HepG2 (cell line): ENCODE measurements around the gene CBX2. TPM values are rescaled to one million over a fixed set of nuclear protein-coding genes. Genes with fewer than 3 reads are reported as not detected.
A peak's percentile ranks its signal among the peaks of the same experiment; 100 is the strongest.

Source experiments
- ATAC-seq: fragments of 200-7000 bp; cut with Tn5 transposase; 3 replicates; pipeline ENCODE4 v1.9.1; 2020; ENCODE audit warnings: mild to moderate bottlenecking, moderate library complexity
- BruUV-seq: library from RNA; stranded (reverse); fragments of 400-500 nt; replicated peaks from 2 replicates; lab custom pipeline; 2021; lab: Mats Ljungman, UMichigan
- CTCF ChIA-PET: fragments of 300-600 bp; formaldehyde crosslinking; extraction: SDS; loops from one replicate; lab custom pipeline; 2021; ENCODE audit warnings: low total read pairs, inconsistent platforms, low intra/inter-chr PET ratio; lab: Yijun Ruan, JAX
- POLR2A ChIA-PET: fragments of 350-600 bp; sonication (Branson Sonifier 250); formaldehyde crosslinking; loops from one replicate; lab custom pipeline; 2020; ENCODE audit warnings: antibody characterized with exemption, inconsistent platforms; lab: Yijun Ruan, JAX
- DNase-seq: peaks from one replicate; pipeline ENCODE4 v3.0.0-alpha.2; 2015; ENCODE audit warnings: low spot score
- FAIRE-seq: peaks from 3 replicates; lab custom pipeline; 2011; peaks lifted over from hg19 to GRCh38; lab: Jason Lieb, UNC
- H2AFZ ChIP-seq: one replicate; pipeline ENCODE4 v1.6.1; 2011; ENCODE audit warnings: low read length, inconsistent platforms
- H3K27ac ChIP-seq: fragments of 300-600 bp; 3 replicates; pipeline ENCODE4 v1.8.0; 2011; ENCODE audit warnings: mixed run types, mild to moderate bottlenecking, mixed read lengths, low read length, inconsistent platforms; ENCODE audit not compliant: insufficient read depth; ENCODE audit errors: extremely low read length
- H3K27me3 ChIP-seq, 2 experiments: fragments of 200-600 bp in 1 of 2; 2 replicates in 1 of 2; 3 replicates in 1 of 2; pipeline versions ENCODE4 v1.6.0 to v1.8.0; 2011; ENCODE audit warnings: low read length in 2 of 2, mild to moderate bottlenecking in 2 of 2, moderate library complexity in 2 of 2, inconsistent platforms in 1 of 2; ENCODE audit not compliant: insufficient read depth in 2 of 2, control insufficient read depth in 1 of 2
- H3K36me3 ChIP-seq, 2 experiments: fragments of 200-600 bp in 1 of 2; replicated peaks in 1 of 2; 2 replicates in 1 of 2; 3 replicates in 1 of 2; pipeline versions ENCODE4 v1.5.1 to v1.8.0; 2011; ENCODE audit warnings: low read length in 2 of 2, inconsistent platforms in 1 of 2; ENCODE audit not compliant: insufficient read depth in 2 of 2, control insufficient read depth in 1 of 2
- H3K4me1 ChIP-seq: 2 replicates; pipeline ENCODE4 v1.5.1; 2012; ENCODE audit warnings: low read length, inconsistent platforms; ENCODE audit not compliant: insufficient read depth
- H3K4me2 ChIP-seq: 2 replicates; pipeline ENCODE4 v1.6.0; 2011; ENCODE audit warnings: low read depth, low read length, inconsistent platforms
- H3K4me3 ChIP-seq, 3 experiments: fragments of 200-600 bp in 1 of 3; sonication (generic), shearing (Covaris generic) in 1 of 3; replicated peaks in 1 of 3; 2 replicates each; pipeline ENCODE4 v1.5.1; 2011 to 2016; ENCODE audit warnings: low read length in 3 of 3, inconsistent platforms in 2 of 3, low read depth in 2 of 3, mild to moderate bottlenecking in 2 of 3, control low read depth in 1 of 3, mixed read lengths in 1 of 3; ENCODE audit not compliant: insufficient read depth in 1 of 3
- H3K79me2 ChIP-seq: one replicate; pipeline ENCODE4 v1.6.1; 2011; ENCODE audit warnings: low read length, inconsistent platforms; ENCODE audit not compliant: insufficient read depth
- H3K9ac ChIP-seq: 2 replicates; pipeline ENCODE4 v1.6.0; 2011; ENCODE audit warnings: mild to moderate bottlenecking, low read depth, low read length, inconsistent platforms; ENCODE audit not compliant: insufficient read depth
- H3K9me3 ChIP-seq: 2 replicates; pipeline ENCODE4 v1.5.1; 2012; ENCODE audit warnings: mild to moderate bottlenecking, low read length
- H4K20me1 ChIP-seq: 2 replicates; pipeline ENCODE4 v1.6.0; 2011; ENCODE audit warnings: inconsistent platforms, mild to moderate bottlenecking, low read length, moderate library complexity; ENCODE audit not compliant: insufficient read depth
- BCL3 ChIP-seq: sonication (generic); formaldehyde crosslinking; IDR thresholded peaks from 2 replicates; pipeline ENCODE4 v1.5.1; 2020; ENCODE audit warnings: mild to moderate bottlenecking, missing genetic modification reagents, moderate library complexity
- FOXK1 ChIP-seq: sonication (generic); formaldehyde crosslinking; IDR thresholded peaks from 2 replicates; pipeline ENCODE4 v1.4.0; 2020; ENCODE audit warnings: low read depth, missing genetic modification reagents, borderline replicate concordance
- MAX ChIP-seq: IDR thresholded peaks from 2 replicates; pipeline ENCODE4 v1.6.1; 2012; ENCODE audit warnings: inconsistent platforms
- MZF1 ChIP-seq: sonication (generic); formaldehyde crosslinking; IDR thresholded peaks from 2 replicates; pipeline ENCODE4 v1.8.1; 2023; ENCODE audit warnings: mild to moderate bottlenecking, missing genetic modification reagents, borderline replicate concordance
- NFYB ChIP-seq: sonication (generic); formaldehyde crosslinking; IDR thresholded peaks from 2 replicates; pipeline ENCODE4 v1.4.0; 2020; ENCODE audit warnings: missing genetic modification reagents
- NR2F1 ChIP-seq, 2 experiments: fragments of 450-650 bp in 1 of 2; formaldehyde crosslinking in 1 of 2; IDR thresholded peaks; 2 replicates each; pipeline versions ENCODE4 v1.5.0 to v1.6.1; 2016 to 2020; ENCODE audit warnings: mild to moderate bottlenecking in 1 of 2, missing compliant biosample characterization in 1 of 2, missing genetic modification reagents in 1 of 2, moderate library complexity in 1 of 2
- PATZ1 ChIP-seq: sonication (generic); formaldehyde crosslinking; IDR thresholded peaks from 2 replicates; pipeline ENCODE4 v1.4.0; 2020; ENCODE audit warnings: missing genetic modification reagents
- POLR2G ChIP-seq: fragments of 200-400 bp; formaldehyde crosslinking; IDR thresholded peaks from 2 replicates; pipeline ENCODE4 v1.6.1; 2018; ENCODE audit warnings: mild to moderate bottlenecking, low read depth, low read length, moderate library complexity
- PRPF4 ChIP-seq: fragments of 200-400 bp; formaldehyde crosslinking; IDR thresholded peaks from 2 replicates; pipeline ENCODE4 v1.6.1; 2016; ENCODE audit warnings: low read length, low read depth; ENCODE audit not compliant: poor library complexity, severe bottlenecking
- SP140L ChIP-seq: sonication (generic); formaldehyde crosslinking; IDR thresholded peaks from 2 replicates; pipeline ENCODE4 v1.4.0; 2020; ENCODE audit warnings: missing genetic modification reagents, borderline replicate concordance
- TARDBP ChIP-seq: sonication (generic); formaldehyde crosslinking; IDR thresholded peaks from 2 replicates; pipeline ENCODE4 v1.8.0; 2022; ENCODE audit warnings: mild to moderate bottlenecking, missing genetic modification reagents
- YEATS4 ChIP-seq: sonication (generic); formaldehyde crosslinking; IDR thresholded peaks from 2 replicates; pipeline ENCODE4 v1.4.0; 2020; ENCODE audit warnings: missing genetic modification reagents, borderline replicate concordance
- ZBTB14 ChIP-seq: sonication (generic); formaldehyde crosslinking; IDR thresholded peaks from 2 replicates; pipeline ENCODE4 v1.4.0; 2020; ENCODE audit warnings: missing genetic modification reagents
- ZNF280B ChIP-seq: sonication (generic); formaldehyde crosslinking; IDR thresholded peaks from 2 replicates; pipeline ENCODE4 v1.5.0; 2020; ENCODE audit warnings: missing genetic modification reagents, mild to moderate bottlenecking, borderline replicate concordance
- ZNF441 ChIP-seq: sonication (generic); formaldehyde crosslinking; IDR thresholded peaks from 2 replicates; pipeline ENCODE4 v1.7.0; 2021; ENCODE audit warnings: missing genetic modification reagents, borderline replicate concordance
- ZNF468 ChIP-seq: sonication (generic); formaldehyde crosslinking; IDR thresholded peaks from 2 replicates; pipeline ENCODE4 v1.8.0; 2022; ENCODE audit warnings: mild to moderate bottlenecking, moderate library complexity, missing genetic modification reagents
- ZNF577 ChIP-seq: sonication (generic); formaldehyde crosslinking; IDR thresholded peaks from 2 replicates; pipeline ENCODE4 v1.4.0; 2020; ENCODE audit warnings: mild to moderate bottlenecking, low read depth, missing genetic modification reagents, borderline replicate concordance
- ZNF580 ChIP-seq: IDR thresholded peaks from 2 replicates; pipeline ENCODE4 v1.6.1; 2016; ENCODE audit warnings: low read depth, borderline replicate concordance
- WGBS: methylation state at CpG from one replicate; pipeline ENCODE4 v1.1.6; 2017; ENCODE audit warnings: low lambda C conversion rate; 5-methylcytosine and 5-hydroxymethylcytosine counted together
- in situ Hi-C: cut with HindIII; loops from 2 replicates; pipeline ENCODE4 v1.10.0; 2017; ENCODE audit warnings: low pct_unique_long_range_greater_than_20kb; ENCODE audit not compliant: extremely low pct_ligation_motif_present
- intact Hi-C: fragments of 100-400 bp; cut with micrococcal nuclease; formaldehyde crosslinking; loops from one replicate; pipeline ENCODE4 v1.10.0; 2022; ENCODE audit not compliant: unreplicated experiment
- polyA plus RNA-seq, 8 experiments: library from polyadenylated mRNA; depleted of rRNA in 3 of 8; stranded (reverse) in 7 of 8; unstranded in 1 of 8; fragments of >200 nt; fragmentation: Illumina TruSeq in 4 of 8; extraction: Trizol in 4 of 8; gene quantifications; 2 replicates each; pipeline versions ENCODE4 v1.2.1 to v1.2.3, GENCODE V29; 2011 to 2016; ENCODE audit warnings: low read depth in 4 of 8, missing spikeins in 1 of 8, mixed read lengths in 1 of 8; ENCODE audit not compliant: insufficient read depth in 1 of 8
- total RNA-seq, 5 experiments: library from RNA; depleted of rRNA; stranded (reverse); fragments of >200 nt; fragmentation: Illumina TruSeq; extraction: Trizol; gene quantifications; 2 replicates each; pipeline ENCODE4 v1.2.3, GENCODE V29; 2016; ENCODE audit warnings: low read depth in 1 of 5

Gene CBX2
- total and polyA plus RNA-seq, 2 of the 13 experiments (the other 11 are each of a cell fraction or from before 2014, with no cell fraction given), result 14.5 to 31.1 TPM

- ChIA-PET CTCF (no interaction called here), POLR2A (interaction anchor here (0.9 to 2.0 kb wide), 3 partner anchors 8 to 36 kb away, joined by 3 to 8 read pairs (median 8); no protein-coding TSS in a partner anchor)
- H3K27ac ChIP-seq, result peak overlapping the region; percentile 63
- intact Hi-C loops, result no loop called here
- H4K20me1 ChIP-seq, result no peaks in the 10 kb centered on the region
- H3K9ac ChIP-seq, result no peak overlapping the region
- no peaks in the 10 kb centered on the region for H3K36me3 ChIP-seq
- H2AFZ ChIP-seq, result no peak overlapping the region
- peak overlapping the region; percentile 67; the same call in 1 of the 2 replicates for H3K4me2 ChIP-seq
- peaks cover 60% of the 10 kb centered on the region for H3K4me1 ChIP-seq
- DNase-seq (no peak), ATAC-seq (no peak), FAIRE-seq (no peak)
- no TSS peak for BruUV-seq
- no peaks in the 10 kb centered on the region for H3K9me3 ChIP-seq
- H3K79me2 ChIP-seq, result no peaks in the 10 kb centered on the region
- H3K4me3 ChIP-seq, result no peak overlapping the region; a peak in 1 of 6 replicates
- H3K27me3 ChIP-seq, result peaks cover 0 to 2% of the 10 kb centered on the region in 2 experiments; a peak in 1 of 5 replicates
- in situ Hi-C loops, result no loop called here
- 91% methylated on average over 9 of the region's 9 CpGs for WGBS
- TF ChIP-seq ZBTB14 (CRISPR knock-in tag) (0 out of 2 replicates have a peak, but pooled peaks have one; percentile 32), PRPF4 (no peak), PATZ1 (no peak), ZNF468 (CRISPR knock-in tag) (no peak), YEATS4 (CRISPR knock-in tag) (no peak; the same call in 1 of the 2 replicates), MAX (no peak), ZNF441 (CRISPR knock-in tag) (no peak), POLR2G (no peak), ZNF580 (CRISPR knock-in tag) (no peak), SP140L (CRISPR knock-in tag) (no peak), TARDBP (CRISPR knock-in tag) (no peak), NR2F1 (CRISPR knock-in tag; IDR thresholded peaks at IDR 0.05) (no peak), MZF1 (CRISPR knock-in tag) (no peak), FOXK1 (no peak), ZNF280B (CRISPR knock-in tag) (peak; percentile 14), BCL3 (CRISPR knock-in tag) (no peak), NFYB (no peak), ZNF577 (CRISPR knock-in tag) (no peak)
Measured at GRCh38 chr17:79733692-79734070, 44.3 kb upstream of the CBX2 start.
